ENCODE results near the gene SLC36A3. TPM values are rescaled to one million over a fixed set of nuclear protein-coding genes. Genes with fewer than 3 reads are reported as not detected.
"Not testable (repeated sequence)": the region's sequence is repeated elsewhere in the genome, so short reads cannot be mapped to it uniquely, and the experiment has no call there.

The SLC36A3 gene
- total RNA-seq, 1 experiment from 2014 or later, result not detected

GRCh38 chr5:151258201-151258611 lies 45.4 kb downstream of the SLC36A3 start:
- peak overlapping the region; percentile 11 for H3K4me3 Mint-ChIP-seq (ENCODE audit: unreplicated experiment)
- H3K36me3 Mint-ChIP-seq (ENCODE audit: insufficient read depth, unreplicated experiment), result peaks cover 57% of the 10 kb centered on the region
- BruUV-seq (replicated peaks), result no TSS peak
- H3K9me3 Mint-ChIP-seq (ENCODE audit: unreplicated experiment), result no peaks in the 10 kb centered on the region
- no peak for DNase-seq (ENCODE audit: unreplicated experiment)
- peak overlapping the region; percentile 89 for H3K27ac Mint-ChIP-seq (ENCODE audit: low read depth, unreplicated experiment)
- peaks cover 33% of the 10 kb centered on the region for H3K4me1 Mint-ChIP-seq (ENCODE audit: insufficient read depth, unreplicated experiment)
- no peaks in the 10 kb centered on the region for H3K27me3 Mint-ChIP-seq (ENCODE audit: insufficient read depth, unreplicated experiment)
- POLR2A ChIA-PET, result interaction anchor here (1.1 to 1.3 kb wide), 2 partner anchors 15 to 558 kb away, joined by 3 read pairs; partner anchors contain the start of gene RBM22
- intact Hi-C loops (cut with micrococcal nuclease), result loop anchor here (10.0 kb wide), 1 partner anchor 487 kb away; no protein-coding TSS in a partner anchor
- TF ChIP-seq CTCF (IDR thresholded peaks at IDR 0.05; ENCODE audit: unreplicated experiment), result no peak
- CTCF ChIA-PET, result interaction anchor here (0.6 to 3.3 kb wide), 7 partner anchors 18 to 256 kb away, joined by 3 to 19 read pairs (median 4); no protein-coding TSS in a partner anchor

GRCh38 chr5:151257731-151258181 lies 45.8 kb downstream of the SLC36A3 start:
- TF ChIP-seq CTCF (IDR thresholded peaks at IDR 0.05; ENCODE audit: unreplicated experiment), result no peak
- DNase-seq (ENCODE audit: unreplicated experiment), result peak; percentile 88
- Mint-ChIP-seq H3K4me3 (ENCODE audit: unreplicated experiment) (peak overlapping the region; percentile 11), H3K36me3 (ENCODE audit: insufficient read depth, unreplicated experiment) (peaks cover 52% of the 10 kb centered on the region), H3K27ac (ENCODE audit: low read depth, unreplicated experiment) (peak overlapping the region; percentile 89), H3K27me3 (ENCODE audit: insufficient read depth, unreplicated experiment) (no peaks in the 10 kb centered on the region), H3K4me1 (ENCODE audit: insufficient read depth, unreplicated experiment) (peaks cover 32% of the 10 kb centered on the region), H3K9me3 (ENCODE audit: unreplicated experiment) (no peaks in the 10 kb centered on the region)
- ChIA-PET CTCF (interaction anchor here (0.6 to 3.3 kb wide), 13 partner anchors 18 to 887 kb away, joined by 3 to 19 read pairs (median 4); no protein-coding TSS in a partner anchor), POLR2A (interaction anchor here (0.6 to 1.3 kb wide), 4 partner anchors 15 to 557 kb away, joined by 3 read pairs; partner anchors contain the start of gene RBM22)
- intact Hi-C loops (cut with micrococcal nuclease), result loop anchor here (10.0 kb wide), 1 partner anchor 487 kb away; no protein-coding TSS in a partner anchor
- BruUV-seq (replicated peaks), result no TSS peak

- H3K4me3 Mint-ChIP-seq (ENCODE audit: unreplicated experiment), result no peak overlapping the region
- intact Hi-C loops (cut with micrococcal nuclease), result loop anchor here (10.0 kb wide), 1 partner anchor 489 kb away; no protein-coding TSS in a partner anchor
Measured at GRCh38 chr5:151255621-151256286, 47.8 kb downstream of the SLC36A3 start.

GRCh38 chr5:151254990-151255389 lies 48.6 kb downstream of the SLC36A3 start:
- not testable (repeated sequence) for H3K27me3 Mint-ChIP-seq (ENCODE audit: insufficient read depth, unreplicated experiment); H3K9me3 Mint-ChIP-seq (ENCODE audit: unreplicated experiment); BruUV-seq (replicated peaks); DNase-seq (ENCODE audit: unreplicated experiment)
- Mint-ChIP-seq H3K27ac (ENCODE audit: low read depth, unreplicated experiment) (peak overlapping the region; percentile 50), H3K4me1 (ENCODE audit: insufficient read depth, unreplicated experiment) (peaks cover 32% of the 10 kb centered on the region), H3K36me3 (ENCODE audit: insufficient read depth, unreplicated experiment) (peaks cover 30% of the 10 kb centered on the region), H3K4me3 (ENCODE audit: unreplicated experiment) (peak overlapping the region; percentile 79)
- CTCF ChIA-PET, result interaction anchor here (0.6 to 2.2 kb wide), 7 partner anchors 8 to 1386 kb away, joined by 3 to 12 read pairs (median 9); no protein-coding TSS in a partner anchor
- POLR2A ChIA-PET, result interaction anchor here (0.9 to 3.7 kb wide), 5 partner anchors 9 to 495 kb away, joined by 3 to 55 read pairs (median 13); partner anchors contain the start of gene TNIP1
- intact Hi-C loops (cut with micrococcal nuclease), result loop anchor here (5.0 to 10.0 kb wide), 2 partner anchors 42 to 490 kb away; no protein-coding TSS in a partner anchor

More at GRCh38 chr5:151255621-151256286, 47.8 kb downstream of the SLC36A3 start:
- no peaks in the 10 kb centered on the region for H3K27me3 Mint-ChIP-seq (ENCODE audit: insufficient read depth, unreplicated experiment)
- ChIA-PET POLR2A (interaction anchor here (3.6 kb wide), 1 partner anchor 8 kb away, joined by 55 read pairs; no protein-coding TSS in a partner anchor), CTCF (interaction anchor here (0.7 to 2.2 kb wide), 3 partner anchors 8 to 61 kb away, joined by 3 to 9 read pairs (median 9); no protein-coding TSS in a partner anchor)
- BruUV-seq (replicated peaks), result no TSS peak
- no peak overlapping the region for H3K27ac Mint-ChIP-seq (ENCODE audit: low read depth, unreplicated experiment)
- DNase-seq (ENCODE audit: unreplicated experiment), result no peak
- H3K9me3 Mint-ChIP-seq (ENCODE audit: unreplicated experiment), result no peaks in the 10 kb centered on the region
- H3K36me3 Mint-ChIP-seq (ENCODE audit: insufficient read depth, unreplicated experiment), result peaks cover 36% of the 10 kb centered on the region
- H3K4me1 Mint-ChIP-seq (ENCODE audit: insufficient read depth, unreplicated experiment), result peaks cover 32% of the 10 kb centered on the region
- no peak for TF ChIP-seq CTCF (IDR thresholded peaks at IDR 0.05; ENCODE audit: unreplicated experiment)
